ENCODE data around the gene GPBAR1.
"Not testable (repeated sequence)": the region's sequence is repeated elsewhere in the genome, so short reads cannot be mapped to it uniquely, and the experiment has no call there.

The GPBAR1 gene

GRCh38 chr2:218306184-218306920 lies 45.5 kb downstream of the GPBAR1 start:
- H3K79me2 ChIP-seq (ENCODE audit: insufficient read depth, low read length), result no peaks in the 10 kb centered on the region
- no peak overlapping the region for H3K4me2 ChIP-seq (ENCODE audit: insufficient read depth, low read length)
- no peak overlapping the region for H2AFZ ChIP-seq (ENCODE audit: low read depth, low read length)
- ATAC-seq (ENCODE audit: insufficient read depth, low read depth), result no peak
- H3K9me3 ChIP-seq (ENCODE audit: insufficient read depth, low read length, severe bottlenecking), result no peaks in the 10 kb centered on the region
- H4K20me1 ChIP-seq (ENCODE audit: insufficient read depth, low read length), result no peaks in the 10 kb centered on the region
- no peaks in the 10 kb centered on the region for H3K27me3 ChIP-seq (ENCODE audit: insufficient read depth, low read length, poor library complexity)
- TF ChIP-seq EZH2 (IDR thresholded peaks at IDR 0.05; ENCODE audit: borderline replicate concordance, low read depth, low read length, severe bottlenecking), result no peak
- TF ChIP-seq, protein P1, sequence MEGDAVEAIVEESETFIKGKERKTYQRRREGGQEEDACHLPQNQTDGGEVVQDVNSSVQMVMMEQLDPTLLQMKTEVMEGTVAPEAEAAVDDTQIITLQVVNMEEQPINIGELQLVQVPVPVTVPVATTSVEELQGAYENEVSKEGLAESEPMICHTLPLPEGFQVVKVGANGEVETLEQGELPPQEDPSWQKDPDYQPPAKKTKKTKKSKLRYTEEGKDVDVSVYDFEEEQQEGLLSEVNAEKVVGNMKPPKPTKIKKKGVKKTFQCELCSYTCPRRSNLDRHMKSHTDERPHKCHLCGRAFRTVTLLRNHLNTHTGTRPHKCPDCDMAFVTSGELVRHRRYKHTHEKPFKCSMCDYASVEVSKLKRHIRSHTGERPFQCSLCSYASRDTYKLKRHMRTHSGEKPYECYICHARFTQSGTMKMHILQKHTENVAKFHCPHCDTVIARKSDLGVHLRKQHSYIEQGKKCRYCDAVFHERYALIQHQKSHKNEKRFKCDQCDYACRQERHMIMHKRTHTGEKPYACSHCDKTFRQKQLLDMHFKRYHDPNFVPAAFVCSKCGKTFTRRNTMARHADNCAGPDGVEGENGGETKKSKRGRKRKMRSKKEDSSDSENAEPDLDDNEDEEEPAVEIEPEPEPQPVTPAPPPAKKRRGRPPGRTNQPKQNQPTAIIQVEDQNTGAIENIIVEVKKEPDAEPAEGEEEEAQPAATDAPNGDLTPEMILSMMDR (IDR thresholded peaks at IDR 0.05; ENCODE audit: borderline replicate concordance, extremely low read depth, low read length, poor library complexity, severe bottlenecking), result no peak
- no peak overlapping the region for H3K9ac ChIP-seq (ENCODE audit: low read depth, low read length)
- H3K27ac ChIP-seq (ENCODE audit: low read length), result no peak overlapping the region
- DNase-seq, result no peak
- H3K36me3 ChIP-seq (ENCODE audit: insufficient read depth, low read length), result no peaks in the 10 kb centered on the region
- H3K4me3 ChIP-seq (ENCODE audit: low read depth in 1 of 2, low read length in 2 of 2), result no peak overlapping the region
- peaks cover 2% of the 10 kb centered on the region; the same call in 1 of the 2 replicates for H3K4me1 ChIP-seq (ENCODE audit: insufficient read depth, low read length)

DNA sequence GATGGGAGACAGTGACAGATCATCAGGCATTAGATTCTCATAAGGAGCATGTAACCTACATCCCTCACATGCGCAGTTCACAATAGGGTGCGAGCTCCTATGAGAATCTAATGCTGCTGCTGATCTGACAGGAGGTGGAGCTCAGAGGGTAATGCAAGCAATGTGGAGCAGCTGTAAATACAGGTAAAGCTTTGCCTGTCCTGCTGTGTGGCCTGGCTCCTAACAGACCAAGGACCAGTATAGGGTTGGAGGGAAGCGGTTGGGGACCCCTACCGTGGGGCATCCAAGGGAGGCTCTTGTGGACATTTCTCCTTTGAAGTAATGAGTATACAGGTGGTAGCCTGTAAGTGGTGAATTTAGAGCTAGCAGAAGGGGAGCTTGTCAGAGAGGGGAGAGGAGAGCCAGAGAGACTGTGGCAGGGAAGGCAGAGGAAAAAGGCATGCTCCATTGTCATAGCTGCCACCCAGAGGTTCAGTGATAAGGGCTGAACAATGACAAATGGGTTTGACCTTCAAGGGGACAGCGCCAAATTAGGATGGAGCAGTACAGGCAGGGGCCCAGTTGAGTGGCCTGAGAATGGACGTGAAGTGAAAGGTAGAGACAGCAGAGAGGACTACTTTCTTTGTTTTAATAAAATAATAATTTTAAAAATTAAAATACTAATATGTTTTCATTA lies 46.7 kb downstream of the GPBAR1 start:
- no peak overlapping the region for H3K9ac ChIP-seq (ENCODE audit: low read depth, low read length)
- no peak overlapping the region for H3K4me2 ChIP-seq (ENCODE audit: insufficient read depth, low read length)
- no peaks in the 10 kb centered on the region for H3K79me2 ChIP-seq (ENCODE audit: insufficient read depth, low read length)
- H3K36me3 ChIP-seq (ENCODE audit: insufficient read depth, low read length), result no peaks in the 10 kb centered on the region
- H4K20me1 ChIP-seq (ENCODE audit: insufficient read depth, low read length), result no peaks in the 10 kb centered on the region
- TF ChIP-seq EZH2 (IDR thresholded peaks at IDR 0.05; ENCODE audit: borderline replicate concordance, low read depth, low read length, severe bottlenecking), result no peak
- TF ChIP-seq, protein P1 (IDR thresholded peaks at IDR 0.05; ENCODE audit: borderline replicate concordance, extremely low read depth, low read length, poor library complexity, severe bottlenecking), result no peak
- H3K27ac ChIP-seq (ENCODE audit: low read length), result no peak overlapping the region
- H3K27me3 ChIP-seq (ENCODE audit: insufficient read depth, low read length, poor library complexity), result no peaks in the 10 kb centered on the region
- no peaks in the 10 kb centered on the region for H3K4me1 ChIP-seq (ENCODE audit: insufficient read depth, low read length)
- no peak for ATAC-seq (ENCODE audit: insufficient read depth, low read depth)
- no peak for DNase-seq
- no peak overlapping the region for H2AFZ ChIP-seq (ENCODE audit: low read depth, low read length)
- no peak overlapping the region for H3K4me3 ChIP-seq (ENCODE audit: low read depth in 1 of 2, low read length in 2 of 2)
- H3K9me3 ChIP-seq (ENCODE audit: insufficient read depth, low read length, severe bottlenecking), result no peaks in the 10 kb centered on the region

- Histone ChIP-seq H3K36me3 (ENCODE audit: insufficient read depth, low read length) (no peaks in the 10 kb centered on the region), H4K20me1 (ENCODE audit: insufficient read depth, low read length) (no peaks in the 10 kb centered on the region), H3K4me2 (ENCODE audit: insufficient read depth, low read length) (no peak overlapping the region), H3K27ac (ENCODE audit: low read length) (no peak overlapping the region), H2AFZ (ENCODE audit: low read depth, low read length) (no peak overlapping the region), H3K9ac (ENCODE audit: low read depth, low read length) (no peak overlapping the region), H3K79me2 (ENCODE audit: insufficient read depth, low read length) (no peaks in the 10 kb centered on the region), H3K4me3 (ENCODE audit: low read depth in 1 of 2, low read length in 2 of 2) (no peak overlapping the region), H3K27me3 (ENCODE audit: insufficient read depth, low read length, poor library complexity) (no peaks in the 10 kb centered on the region), H3K9me3 (ENCODE audit: insufficient read depth, low read length, severe bottlenecking) (no peaks in the 10 kb centered on the region), H3K4me1 (ENCODE audit: insufficient read depth, low read length) (peaks cover 9% of the 10 kb centered on the region)
- TF ChIP-seq, protein P1 (IDR thresholded peaks at IDR 0.05; ENCODE audit: borderline replicate concordance, extremely low read depth, low read length, poor library complexity, severe bottlenecking), result no peak
- no peak for TF ChIP-seq EZH2 (IDR thresholded peaks at IDR 0.05; ENCODE audit: borderline replicate concordance, low read depth, low read length, severe bottlenecking)
- ATAC-seq (ENCODE audit: insufficient read depth, low read depth) (no peak), DNase-seq (no peak)
These were observed 50.2 kb downstream of the GPBAR1 start for GRCh38 chr2:218310853-218311540.

DNA sequence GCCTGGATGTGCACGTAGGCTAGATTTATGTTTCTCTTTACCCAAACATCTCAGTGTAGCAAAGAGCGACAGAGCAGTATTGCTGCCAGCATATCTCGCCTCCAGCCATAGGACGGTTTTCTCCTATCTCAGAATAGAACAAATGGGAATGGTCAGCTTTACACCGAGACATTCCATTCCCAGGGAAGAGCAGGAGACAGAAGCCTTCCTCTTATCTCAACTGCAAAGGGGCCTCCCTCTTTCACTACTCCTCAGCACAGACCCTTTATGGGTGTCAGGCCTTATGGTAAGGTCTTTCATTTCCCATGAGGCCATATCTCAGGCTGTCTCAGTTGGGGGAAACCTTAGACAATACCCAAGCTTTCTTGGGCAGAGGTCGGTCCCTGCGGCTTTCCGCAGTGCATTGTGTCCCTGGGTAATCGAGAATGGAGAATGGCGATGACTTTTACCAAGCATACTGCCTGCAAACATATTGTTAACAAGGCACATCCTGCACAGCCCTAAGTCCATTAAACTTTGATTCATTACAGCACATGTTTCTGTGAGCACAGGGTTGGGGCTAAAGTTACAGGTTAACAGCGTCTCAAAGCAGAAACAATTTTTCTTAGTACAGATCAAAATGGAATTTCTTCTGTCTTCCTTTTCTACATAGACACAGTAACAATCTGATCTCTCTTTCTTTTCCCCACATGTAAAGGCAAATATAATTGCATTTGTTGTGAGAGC lies 50.9 kb downstream of the GPBAR1 start:
- not testable (repeated sequence) for H2AFZ ChIP-seq (ENCODE audit: low read depth, low read length); H3K9me3 ChIP-seq (ENCODE audit: insufficient read depth, low read length, severe bottlenecking); H3K27ac ChIP-seq (ENCODE audit: low read length); H3K27me3 ChIP-seq (ENCODE audit: insufficient read depth, low read length, poor library complexity); H4K20me1 ChIP-seq (ENCODE audit: insufficient read depth, low read length); DNase-seq; H3K4me2 ChIP-seq (ENCODE audit: insufficient read depth, low read length); H3K79me2 ChIP-seq (ENCODE audit: insufficient read depth, low read length); ATAC-seq (ENCODE audit: insufficient read depth, low read depth); H3K9ac ChIP-seq (ENCODE audit: low read depth, low read length); H3K36me3 ChIP-seq (ENCODE audit: insufficient read depth, low read length); H3K4me3 ChIP-seq (ENCODE audit: low read depth in 1 of 2, low read length in 2 of 2)
- peaks cover 16% of the 10 kb centered on the region for H3K4me1 ChIP-seq (ENCODE audit: insufficient read depth, low read length)

All from DND-41 (cell line).